Measurements from ENCODE around the gene NDUFA11. TPM values are rescaled to one million over a fixed set of nuclear protein-coding genes. Genes with fewer than 3 reads are reported as not detected.
A peak's percentile ranks its signal among the peaks of the same experiment; 100 is the strongest.

Gene NDUFA11
- total and polyA plus RNA-seq, 8 donors: 22.2 to 524 (median 344) TPM

DNA sequence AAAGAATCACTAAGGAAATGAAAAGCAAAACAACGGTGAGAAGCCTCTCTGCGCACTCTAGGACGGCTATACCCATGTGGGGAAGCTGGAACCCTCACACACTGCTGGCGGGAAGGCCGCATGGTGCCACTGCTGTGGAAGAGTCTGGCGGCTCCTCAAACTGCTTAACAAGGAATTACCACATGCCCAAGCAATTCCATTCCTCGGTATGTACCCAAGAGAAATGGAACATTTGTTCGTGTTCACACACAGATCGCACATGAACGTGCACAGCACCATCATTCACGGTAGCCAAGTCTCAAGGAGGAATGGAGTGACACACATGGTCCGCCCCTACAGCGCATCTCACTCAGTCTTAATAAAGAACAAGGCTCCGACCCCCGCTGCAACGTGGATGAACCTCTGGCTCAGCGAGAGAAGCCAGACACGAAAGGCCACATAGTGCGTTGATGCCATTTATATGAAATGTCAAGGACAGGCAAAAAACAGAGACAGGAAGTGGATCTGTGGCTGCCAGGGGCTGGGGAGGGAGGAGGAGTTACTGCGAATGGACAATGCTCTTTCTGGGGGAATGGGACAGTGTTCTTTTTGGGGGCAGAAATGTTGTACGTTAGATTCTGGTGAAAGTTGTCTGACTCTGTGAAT lies 18.0 kb upstream of the NDUFA11 start:
- Histone ChIP-seq H3K4me3 (no peak overlapping the region), H3K9me3 (no peaks in the 10 kb centered on the region), H3K4me1 (peaks cover under 1 to 18% (median 11%) of the 10 kb centered on the region in 4 donors), H3K27ac (peak overlapping the region in 2 of 5 donors; percentile 41 to 54), H3K36me3 (peaks cover 90 to 100% (median 100%) of the 10 kb centered on the region in 4 donors), H3K27me3 (no peaks in the 10 kb centered on the region)
- TF ChIP-seq CTCF (IDR thresholded peaks at IDR 0.05) (no peak), EP300 (IDR thresholded peaks at IDR 0.05) (no peak), POLR2AphosphoS5 (IDR thresholded peaks at IDR 0.05) (no peak), POLR2A (IDR thresholded peaks at IDR 0.05) (no peak)
- DNase-seq: no peak
- 84 to 88% (median 87%) methylated on average over 21 of the region's 21 CpGs for WGBS, 5 donors
- intact Hi-C loops (cut with DNase I; ENCODE audit: low total_unique reads): no loop called here

DNA sequence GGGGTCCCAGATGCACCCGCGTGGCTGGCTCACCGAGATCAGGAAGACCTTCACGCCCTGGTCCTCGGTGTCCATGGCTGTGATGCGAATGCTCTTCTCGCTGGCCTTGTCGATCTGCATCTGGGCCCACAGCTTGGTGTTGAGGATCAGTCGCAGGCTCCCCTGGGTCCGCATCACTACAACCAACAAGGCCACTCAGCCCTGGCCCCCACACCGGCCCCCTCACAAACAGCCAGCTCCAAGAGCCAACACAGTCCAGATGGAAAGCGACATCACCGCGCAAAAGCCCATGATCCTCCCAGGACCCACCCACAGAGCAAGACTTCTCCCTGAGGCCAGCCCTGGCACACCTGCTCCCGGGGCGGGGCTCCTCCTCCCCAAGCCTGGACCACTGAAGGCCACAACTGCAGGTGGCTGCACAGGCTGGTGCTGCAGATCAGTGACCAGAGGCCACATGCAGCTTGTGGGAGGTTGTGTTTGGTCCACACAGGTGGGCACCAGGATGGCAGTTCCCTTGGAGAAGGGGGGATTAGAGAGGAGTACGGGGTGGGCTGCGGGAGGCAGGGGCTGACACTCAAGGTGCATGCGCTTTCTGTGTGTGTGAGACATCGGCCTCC lies 15.0 kb upstream of the NDUFA11 start:
- intact Hi-C loops (cut with DNase I; ENCODE audit: low total_unique reads): no loop called here
- Histone ChIP-seq H3K4me1 (peaks cover 21 to 32% (median 30%) of the 10 kb centered on the region in 4 donors), H3K27me3 (no peaks in the 10 kb centered on the region), H3K27ac (peak overlapping the region in 1 of 5 donors; percentile 2), H3K4me3 (no peak overlapping the region), H3K36me3 (peaks cover 66 to 85% (median 84%) of the 10 kb centered on the region in 4 donors), H3K9me3 (no peaks in the 10 kb centered on the region)
- DNase-seq: no peak
- 92 to 96% (median 95%) methylated on average over 17 to 20 of the region's 20 CpGs for WGBS, 5 donors
- no peak for TF ChIP-seq CTCF (IDR thresholded peaks at IDR 0.05)
- no peak for TF ChIP-seq POLR2AphosphoS5 (IDR thresholded peaks at IDR 0.05)
- no peak for TF ChIP-seq EP300 (IDR thresholded peaks at IDR 0.05)
- no peak for TF ChIP-seq POLR2A (IDR thresholded peaks at IDR 0.05)

DNA sequence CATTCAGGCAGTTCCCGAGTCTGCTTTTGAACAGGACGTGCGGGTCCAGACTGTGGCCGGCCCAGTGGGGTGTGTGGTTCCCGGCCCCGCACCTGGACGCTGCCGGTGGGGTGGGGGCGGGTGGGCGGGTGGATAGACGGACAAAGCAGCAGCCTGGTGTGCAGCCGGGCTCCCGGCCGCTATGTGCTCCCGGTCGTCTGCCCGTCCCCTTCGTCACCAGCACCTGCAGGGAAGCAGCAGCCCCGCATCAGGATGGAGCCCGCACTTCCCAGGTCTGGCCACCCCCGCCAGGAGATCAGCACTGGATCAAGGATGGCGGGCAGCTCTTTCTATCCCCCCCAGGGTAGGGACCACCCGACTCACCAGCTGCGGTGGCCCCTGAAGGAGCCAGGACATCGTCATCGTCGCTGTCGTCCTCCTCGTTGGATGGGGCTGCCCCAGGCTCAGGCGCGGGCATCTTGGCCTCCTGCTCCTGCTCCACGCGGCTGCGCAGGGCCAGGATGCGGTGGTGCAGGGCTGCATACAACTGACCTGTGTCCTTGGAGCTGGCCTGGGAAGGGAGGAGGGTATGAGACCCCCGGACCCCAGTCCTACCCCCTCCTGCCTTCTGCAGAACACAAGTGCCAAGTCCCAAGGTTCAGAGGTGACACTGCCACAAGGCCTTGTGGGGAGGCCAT lies 14.0 kb upstream of the NDUFA11 start:
- TF ChIP-seq POLR2AphosphoS5 (IDR thresholded peaks at IDR 0.05) (no peak), CTCF (IDR thresholded peaks at IDR 0.05) (no peak), EP300 (IDR thresholded peaks at IDR 0.05) (no peak), POLR2A (IDR thresholded peaks at IDR 0.05) (no peak)
- Histone ChIP-seq H3K4me1 (peaks cover 21 to 33% (median 30%) of the 10 kb centered on the region in 4 donors), H3K27me3 (no peaks in the 10 kb centered on the region), H3K9me3 (no peaks in the 10 kb centered on the region), H3K36me3 (peaks cover 56 to 80% (median 74%) of the 10 kb centered on the region in 4 donors), H3K27ac (peak overlapping the region in 1 of 5 donors; percentile 84), H3K4me3 (no peak overlapping the region)
- 87 to 91% (median 88%) methylated on average over 14 to 36 of the region's 36 CpGs for WGBS, 5 donors
- intact Hi-C loops (cut with DNase I; ENCODE audit: low total_unique reads): no loop called here
- no peak for DNase-seq

DNA sequence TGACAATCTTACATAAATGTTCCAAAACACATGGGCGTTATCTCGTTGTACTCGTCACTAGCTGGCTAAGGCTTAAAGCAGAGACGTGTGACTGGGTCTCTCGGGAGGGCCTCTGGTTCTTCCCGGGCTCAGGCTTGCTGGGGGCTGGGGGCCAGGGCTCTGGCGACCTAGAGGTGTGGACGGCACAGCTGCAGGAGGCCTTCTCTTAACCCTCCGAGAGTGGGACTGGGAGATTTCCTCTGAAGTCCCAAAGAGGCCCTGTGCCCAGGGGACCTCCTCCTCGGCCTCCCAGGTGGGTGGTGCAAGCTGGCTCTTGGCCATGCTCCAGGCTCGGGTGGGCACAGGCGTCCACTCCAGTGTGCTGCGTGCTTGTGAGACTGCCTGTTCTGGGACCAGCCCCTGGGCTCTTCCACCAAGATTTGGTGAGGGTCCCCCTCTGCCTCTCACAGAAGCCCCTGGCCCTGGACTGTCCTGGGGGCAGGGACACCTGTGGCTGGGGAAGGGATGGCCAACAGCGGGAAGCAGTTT lies 12.7 kb upstream of the NDUFA11 start:
- Histone ChIP-seq H3K4me3 (no peak overlapping the region), H3K9me3 (no peaks in the 10 kb centered on the region), H3K4me1 (peaks cover 21 to 33% (median 30%) of the 10 kb centered on the region in 4 donors), H3K27me3 (no peaks in the 10 kb centered on the region), H3K27ac (peak overlapping the region; percentile 12 to 84 (median 81)), H3K36me3 (peaks cover 44 to 68% (median 62%) of the 10 kb centered on the region in 4 donors)
- TF ChIP-seq POLR2AphosphoS5 (IDR thresholded peaks at IDR 0.05) (no peak), EP300 (IDR thresholded peaks at IDR 0.05) (no peak), CTCF (IDR thresholded peaks at IDR 0.05) (no peak), POLR2A (IDR thresholded peaks at IDR 0.05) (no peak)
- DNase-seq: peak in 1 of 2 donors; percentile 55
- intact Hi-C loops (cut with DNase I; ENCODE audit: low total_unique reads): no loop called here
- 26 to 59% (median 43%) methylated on average over 9 to 14 of the region's 14 CpGs for WGBS, 5 donors
